Left renal cortex interstitium (tissue), 4 donors: ENCODE measurements around the gene KCNMB2. TPM values are rescaled to one million over a fixed set of nuclear protein-coding genes. Genes with fewer than 3 reads are reported as not detected.
"Not testable (repeated sequence)": the region's sequence is repeated elsewhere in the genome, so short reads cannot be mapped to it uniquely, and the experiment has no call there.

ENCODE experiments used
- DNase-seq, 4 donors: peaks; one replicate each; pipeline ENCODE4 v3.0.0-alpha.2; 2013; ENCODE audit warnings: low read depth in 4 of 4, low spot score in 2 of 4, missing footprints in 1 of 4
- polyA plus RNA-seq, 4 donors: library from polyadenylated mRNA; unstranded; fragments of 120-200 nt; gene quantifications; one replicate each; pipeline ENCODE4 v1.2.1, GENCODE V29; 2013; ENCODE audit not compliant: insufficient read length in 4 of 4

The KCNMB2 gene
- polyA plus RNA-seq, 4 donors: 22.5 to 32.0 (median 29.9) TPM

DNA sequence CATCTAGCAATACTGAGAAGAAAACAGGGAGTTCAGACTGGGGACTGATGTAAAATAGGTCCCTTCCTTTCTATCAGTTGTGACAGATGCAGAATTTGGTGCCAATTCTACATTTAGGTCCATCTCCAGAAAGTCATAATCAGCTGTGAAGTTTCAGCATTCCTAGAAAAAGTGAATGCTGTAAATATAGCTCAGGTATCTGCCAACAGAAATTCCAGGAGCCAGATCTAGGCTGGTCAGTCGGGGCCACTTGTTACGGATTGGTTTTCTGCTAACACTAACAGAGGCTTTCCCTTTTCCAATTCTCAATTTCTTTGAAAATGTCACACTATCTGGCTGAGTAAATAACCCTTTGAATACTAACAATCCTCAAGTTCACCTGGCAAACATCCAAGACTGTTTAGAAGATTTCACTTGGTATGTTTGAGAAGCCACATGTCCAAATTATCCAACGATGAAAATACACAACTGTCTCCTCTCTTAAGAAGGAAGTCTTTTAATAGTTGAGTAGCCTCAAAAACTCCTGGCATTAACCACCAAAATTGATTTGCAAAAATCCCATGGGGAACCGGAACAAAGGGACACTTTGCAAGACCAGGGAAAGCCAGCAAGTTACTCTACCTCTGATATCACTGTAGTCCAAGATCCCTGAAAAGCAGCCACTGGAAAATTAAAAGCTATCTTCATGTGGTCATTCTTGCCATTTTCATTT is 313.1 kb downstream of the KCNMB2 start:
- no peak for DNase-seq

DNA sequence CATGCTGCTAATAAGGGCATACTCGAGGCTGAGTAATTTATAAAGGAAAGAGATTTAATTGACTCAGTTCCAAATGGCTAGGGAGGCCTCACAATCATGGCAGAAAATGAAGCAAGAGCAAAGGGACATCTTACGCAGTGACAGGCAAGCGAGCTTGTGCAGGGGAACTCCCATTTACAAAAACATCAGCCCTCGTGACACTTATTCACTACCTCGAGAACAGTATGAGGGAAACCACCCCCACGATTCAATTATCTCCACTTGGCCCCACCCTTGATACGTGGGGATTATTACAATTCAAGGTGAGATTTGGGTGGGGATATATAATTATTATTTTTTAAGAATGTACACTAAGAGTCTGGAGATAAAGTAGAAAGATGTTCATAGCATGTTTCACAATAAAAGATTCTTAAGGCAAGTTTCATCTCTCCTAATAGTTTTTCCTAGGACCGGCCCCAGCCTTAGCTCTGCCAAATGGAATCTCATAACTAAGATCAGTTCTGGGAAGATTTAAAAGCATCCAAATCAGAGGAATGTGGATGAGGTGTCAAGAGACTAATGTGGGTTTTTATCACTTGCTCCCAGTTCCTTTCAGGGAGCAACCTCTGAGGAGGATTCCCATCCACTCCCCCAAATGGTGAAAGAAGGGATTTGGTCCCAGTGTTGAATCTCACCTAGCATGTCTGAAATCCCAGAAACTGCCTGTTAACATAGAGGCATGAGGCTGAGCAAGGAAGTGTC is 314.4 kb downstream of the KCNMB2 start:
- DNase-seq: no peak

DNA sequence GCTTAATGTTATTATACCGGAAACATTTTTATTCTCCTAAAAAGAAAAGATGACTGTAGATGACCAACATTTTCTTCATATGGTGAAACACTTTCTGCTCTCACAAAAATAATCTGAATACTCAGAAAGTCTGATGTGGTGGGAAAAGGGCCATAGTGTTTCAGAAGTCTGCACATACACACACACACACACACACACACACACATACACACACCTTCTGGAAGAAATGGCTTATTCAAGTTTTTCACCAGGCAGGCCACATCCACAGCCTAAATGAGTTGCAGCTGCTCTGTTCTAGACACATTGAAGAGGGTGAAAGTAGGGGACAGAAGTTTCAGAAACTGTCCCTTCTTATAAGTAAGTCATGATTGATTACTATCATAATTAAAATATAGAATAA is 315.3 kb downstream of the KCNMB2 start:
- no peak for DNase-seq

DNA sequence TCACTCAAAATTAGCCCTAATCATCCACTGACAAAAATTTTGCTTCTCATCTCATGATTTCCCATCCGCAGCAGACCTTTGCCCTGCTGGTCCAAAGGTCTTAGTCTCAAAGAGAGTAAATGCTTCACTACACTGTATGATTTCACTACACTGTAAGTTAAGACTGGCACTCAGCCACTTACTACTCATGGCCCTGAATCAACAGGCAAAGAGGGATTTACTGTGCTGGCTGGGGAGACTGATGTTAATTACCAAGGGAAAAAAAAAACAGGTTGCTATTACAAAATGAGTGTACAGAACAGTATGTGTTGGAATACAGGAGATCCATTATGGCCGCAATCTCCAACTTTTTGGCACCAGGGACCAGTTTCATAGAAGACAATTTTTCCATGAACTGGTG is 320.6 kb downstream of the KCNMB2 start:
- DNase-seq: no peak

DNA sequence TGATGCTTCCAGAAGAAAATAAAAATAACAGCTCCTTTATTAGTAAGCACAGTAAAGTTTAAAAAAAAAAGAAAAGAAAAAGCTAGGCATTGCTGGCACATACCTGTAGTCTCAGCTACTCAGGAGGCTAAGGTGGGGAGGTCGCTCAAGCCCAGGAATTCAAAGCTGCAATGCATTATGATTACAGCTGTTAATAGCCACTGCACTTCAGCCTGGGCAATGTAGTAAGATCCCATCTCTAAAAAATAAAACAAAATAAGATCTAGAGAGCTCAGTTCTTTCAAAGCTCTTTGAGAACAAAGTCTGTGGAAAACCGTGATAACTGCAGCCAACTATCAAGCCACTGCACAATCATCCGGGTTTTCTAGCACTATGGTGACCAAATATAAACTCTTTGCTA is 323.1 kb downstream of the KCNMB2 start:
- no peak for DNase-seq

DNA sequence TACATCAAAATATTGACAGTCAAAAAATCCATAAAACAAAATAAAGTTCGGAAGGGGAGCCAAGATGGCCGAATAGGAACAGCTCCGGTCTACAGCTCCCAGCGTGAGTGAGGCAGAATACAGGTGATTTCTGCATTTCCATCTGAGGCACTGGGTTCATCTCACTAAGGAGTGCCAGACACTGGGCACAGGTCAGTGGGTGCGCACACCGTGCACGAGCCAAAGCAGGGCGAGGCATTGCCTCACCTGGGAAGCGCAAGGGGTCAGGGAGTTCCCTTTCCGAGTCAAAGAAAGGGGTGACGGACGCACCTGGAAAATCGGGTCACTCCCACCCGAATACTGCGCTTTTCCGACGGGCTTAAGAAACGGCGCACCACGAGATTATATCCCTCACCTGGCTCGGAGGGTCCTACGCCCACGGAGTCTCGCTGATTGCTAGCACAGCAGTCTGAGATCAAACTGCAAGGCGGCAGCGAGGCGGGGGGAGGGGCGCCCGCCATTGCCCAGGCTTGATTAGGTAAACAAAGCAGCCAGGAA is 323.7 kb downstream of the KCNMB2 start:
- not testable (repeated sequence) for DNase-seq

DNA sequence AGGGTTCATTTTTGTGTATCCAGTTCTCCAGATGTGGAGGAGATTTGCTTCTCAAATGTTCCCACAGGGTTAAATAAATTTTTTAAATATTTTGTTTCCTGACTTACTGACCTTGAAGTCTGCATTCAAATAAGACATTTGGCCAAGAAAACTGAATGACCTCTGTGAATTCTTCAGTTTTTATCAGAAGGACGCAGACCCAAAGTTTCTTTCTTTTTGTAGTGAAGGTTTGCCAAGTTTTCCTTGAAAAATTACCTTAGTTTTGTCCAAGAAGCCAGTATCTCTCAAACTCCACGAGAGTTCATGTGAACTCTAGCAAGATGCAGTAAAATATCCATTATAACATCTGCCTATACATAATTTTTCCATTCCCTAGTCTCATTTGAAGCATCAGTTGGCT is 332.4 kb downstream of the KCNMB2 start:
- DNase-seq: no peak

DNA sequence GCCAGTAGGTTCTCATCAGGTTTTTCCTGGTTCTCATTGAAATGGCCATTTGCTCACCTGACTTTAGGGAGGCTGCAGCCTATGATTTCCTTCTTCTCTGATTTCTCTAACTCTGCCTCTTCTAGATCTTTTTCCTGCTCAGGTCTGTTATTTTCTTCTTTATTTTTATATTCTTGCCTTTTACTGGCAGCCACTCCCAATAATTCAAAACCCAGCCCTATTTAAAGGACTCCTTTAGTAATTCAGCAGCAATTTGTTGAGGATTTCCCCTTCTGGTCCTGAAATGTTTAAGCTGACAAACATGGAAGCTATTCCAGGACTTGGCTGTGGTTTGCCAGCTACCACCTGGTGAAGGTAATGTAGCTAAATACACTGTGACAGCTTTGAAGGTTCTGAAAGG is 333.8 kb downstream of the KCNMB2 start:
- DNase-seq: no peak

DNA sequence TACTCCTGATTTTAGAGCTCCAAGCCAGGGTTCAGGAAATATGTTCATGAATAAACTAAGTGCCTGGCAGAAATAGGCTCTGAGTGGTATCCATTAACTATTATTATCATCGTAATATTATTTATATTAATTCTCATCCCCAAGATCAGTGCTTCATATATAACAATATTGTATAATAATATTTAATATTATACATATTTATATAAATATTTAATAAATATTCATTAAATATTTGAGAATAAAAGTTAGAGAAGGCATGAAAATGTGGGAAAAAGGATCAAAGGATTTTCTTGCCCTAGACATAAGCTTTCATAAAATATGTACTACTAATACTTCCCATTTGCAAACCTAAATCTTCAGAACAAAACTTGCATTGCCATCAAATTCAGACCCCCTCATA is 338.9 kb downstream of the KCNMB2 start:
- no peak for DNase-seq

DNA sequence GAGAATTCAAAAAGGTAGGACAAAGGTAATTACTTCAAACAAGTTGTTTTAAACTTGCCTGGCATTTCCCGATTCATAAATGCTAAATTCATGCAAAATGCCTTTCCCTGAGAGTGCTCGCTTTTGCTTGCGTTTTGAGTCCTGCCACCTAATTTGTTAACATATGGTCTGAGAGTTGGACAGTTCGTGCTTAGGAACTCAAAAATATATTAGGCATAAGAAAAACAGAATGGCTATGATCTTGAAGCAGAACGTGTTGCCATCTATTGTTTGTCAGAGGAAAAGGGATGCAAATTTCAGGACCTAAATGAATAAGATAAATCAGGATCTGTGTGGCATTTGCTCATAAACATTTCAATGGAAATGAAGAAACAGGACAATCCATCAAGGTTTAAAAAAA is 339.6 kb downstream of the KCNMB2 start:
- no peak for DNase-seq

DNA sequence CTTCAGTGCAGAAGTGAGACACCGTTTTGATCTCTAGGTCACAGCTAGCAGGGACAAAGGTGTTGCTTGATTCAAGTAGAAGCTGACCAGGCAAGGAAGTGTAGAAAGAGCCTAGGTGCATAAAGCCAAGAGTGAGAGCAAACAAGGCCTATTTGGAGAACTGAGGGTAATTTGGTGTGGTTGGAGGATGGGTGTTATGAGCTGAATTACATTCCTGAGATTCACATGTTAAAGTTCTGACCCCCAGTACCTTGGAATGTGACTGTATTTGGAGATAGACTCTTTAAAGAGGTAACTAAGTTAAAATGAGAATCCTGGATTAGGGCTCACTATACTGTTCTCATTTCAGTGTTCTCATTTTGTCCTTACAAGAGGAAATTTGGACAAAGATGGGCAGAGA is 344.0 kb downstream of the KCNMB2 start:
- no peak for DNase-seq
